ENCODE data around the gene ITGAV.

Gene ITGAV

DNA sequence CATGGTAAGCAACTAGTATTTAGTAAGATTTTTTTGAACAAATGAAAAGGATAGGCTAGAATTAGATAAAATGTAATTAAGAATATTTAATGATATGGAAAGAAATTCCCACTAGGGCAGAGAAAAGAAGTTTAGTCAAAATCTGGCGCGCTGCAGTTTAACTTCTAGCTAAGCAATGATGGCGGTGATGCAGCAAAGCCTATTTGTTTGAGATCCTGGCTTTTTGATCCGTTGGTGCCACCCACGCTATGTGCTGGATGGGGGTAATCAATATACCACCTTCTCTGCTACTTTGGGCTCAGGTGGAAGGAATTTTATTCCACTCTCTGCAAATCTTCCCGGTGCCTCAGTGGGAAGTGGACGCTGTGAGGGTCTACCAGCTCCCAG, 103.6 kb downstream of the ITGAV start:
- TF ChIP-seq CEBPB (IDR thresholded peaks at IDR 0.05) (no peak), FOXM1 (IDR thresholded peaks at IDR 0.05; ENCODE audit: borderline replicate concordance, low read depth) (no peak), TEAD4 (IDR thresholded peaks at IDR 0.05) (no peak), EP300 (IDR thresholded peaks at IDR 0.05; ENCODE audit: borderline replicate concordance) (no peak), CREB1 (IDR thresholded peaks at IDR 0.05; ENCODE audit: low read depth) (no peak)

DNA sequence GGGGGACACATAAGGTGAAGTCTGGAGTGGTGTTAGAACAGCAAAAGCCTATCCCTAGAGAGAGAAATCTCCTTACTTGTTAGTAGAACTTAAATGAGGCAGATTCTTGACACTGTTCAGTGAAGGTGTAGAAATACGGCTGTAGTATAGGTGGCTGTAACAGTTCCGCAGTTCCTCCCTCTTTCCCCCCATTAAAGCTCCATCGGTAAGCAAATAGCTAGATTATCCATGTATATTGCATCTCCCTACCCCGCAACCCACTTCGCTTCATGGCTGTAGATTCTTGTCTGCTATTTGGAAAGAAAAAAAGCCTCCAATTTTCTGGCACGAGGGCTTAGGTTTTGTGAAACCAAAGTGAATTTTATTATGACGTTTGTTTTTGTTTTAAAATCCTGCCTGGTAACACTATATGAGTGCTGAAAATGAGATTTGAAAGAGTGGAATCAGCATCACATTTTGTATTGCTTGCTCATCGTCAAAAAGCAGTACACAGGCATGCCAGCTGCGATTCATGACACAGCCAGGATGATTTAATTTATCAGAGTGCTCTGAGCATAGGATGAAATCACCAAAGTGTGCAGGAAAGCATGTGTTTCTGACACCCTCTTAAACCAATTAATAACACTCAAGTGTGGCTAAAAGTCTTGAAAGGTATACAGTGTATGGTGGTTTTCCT, 105.4 kb downstream of the ITGAV start:
- TF ChIP-seq YY1 (IDR thresholded peaks at IDR 0.05; ENCODE audit: low read depth) (no peak), CREB1 (IDR thresholded peaks at IDR 0.05; ENCODE audit: low read depth) (no peak), NFIC (IDR thresholded peaks at IDR 0.05) (no peak), CEBPB (IDR thresholded peaks at IDR 0.05) (no peak), TCF12 (IDR thresholded peaks at IDR 0.05; ENCODE audit: low read depth) (no peak), FOXM1 (IDR thresholded peaks at IDR 0.05; ENCODE audit: borderline replicate concordance, low read depth) (no peak), EP300 (IDR thresholded peaks at IDR 0.05; ENCODE audit: borderline replicate concordance) (no peak), ZBTB7A (IDR thresholded peaks at IDR 0.05; ENCODE audit: low read depth) (no peak), EGR1 (IDR thresholded peaks at IDR 0.05) (no peak), TAF1 (IDR thresholded peaks at IDR 0.05; ENCODE audit: low read depth) (no peak), TEAD4 (IDR thresholded peaks at IDR 0.05) (no peak), RAD21 (IDR thresholded peaks at IDR 0.05; ENCODE audit: low read depth) (no peak)
- TF ChIP-seq, protein P1, sequence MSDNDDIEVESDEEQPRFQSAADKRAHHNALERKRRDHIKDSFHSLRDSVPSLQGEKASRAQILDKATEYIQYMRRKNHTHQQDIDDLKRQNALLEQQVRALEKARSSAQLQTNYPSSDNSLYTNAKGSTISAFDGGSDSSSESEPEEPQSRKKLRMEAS (IDR thresholded peaks at IDR 0.05) = no peak
- TF ChIP-seq, protein P2, sequence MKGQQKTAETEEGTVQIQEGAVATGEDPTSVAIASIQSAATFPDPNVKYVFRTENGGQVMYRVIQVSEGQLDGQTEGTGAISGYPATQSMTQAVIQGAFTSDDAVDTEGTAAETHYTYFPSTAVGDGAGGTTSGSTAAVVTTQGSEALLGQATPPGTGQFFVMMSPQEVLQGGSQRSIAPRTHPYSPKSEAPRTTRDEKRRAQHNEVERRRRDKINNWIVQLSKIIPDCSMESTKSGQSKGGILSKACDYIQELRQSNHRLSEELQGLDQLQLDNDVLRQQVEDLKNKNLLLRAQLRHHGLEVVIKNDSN (IDR thresholded peaks at IDR 0.05) = no peak
- TF ChIP-seq, protein P3, sequence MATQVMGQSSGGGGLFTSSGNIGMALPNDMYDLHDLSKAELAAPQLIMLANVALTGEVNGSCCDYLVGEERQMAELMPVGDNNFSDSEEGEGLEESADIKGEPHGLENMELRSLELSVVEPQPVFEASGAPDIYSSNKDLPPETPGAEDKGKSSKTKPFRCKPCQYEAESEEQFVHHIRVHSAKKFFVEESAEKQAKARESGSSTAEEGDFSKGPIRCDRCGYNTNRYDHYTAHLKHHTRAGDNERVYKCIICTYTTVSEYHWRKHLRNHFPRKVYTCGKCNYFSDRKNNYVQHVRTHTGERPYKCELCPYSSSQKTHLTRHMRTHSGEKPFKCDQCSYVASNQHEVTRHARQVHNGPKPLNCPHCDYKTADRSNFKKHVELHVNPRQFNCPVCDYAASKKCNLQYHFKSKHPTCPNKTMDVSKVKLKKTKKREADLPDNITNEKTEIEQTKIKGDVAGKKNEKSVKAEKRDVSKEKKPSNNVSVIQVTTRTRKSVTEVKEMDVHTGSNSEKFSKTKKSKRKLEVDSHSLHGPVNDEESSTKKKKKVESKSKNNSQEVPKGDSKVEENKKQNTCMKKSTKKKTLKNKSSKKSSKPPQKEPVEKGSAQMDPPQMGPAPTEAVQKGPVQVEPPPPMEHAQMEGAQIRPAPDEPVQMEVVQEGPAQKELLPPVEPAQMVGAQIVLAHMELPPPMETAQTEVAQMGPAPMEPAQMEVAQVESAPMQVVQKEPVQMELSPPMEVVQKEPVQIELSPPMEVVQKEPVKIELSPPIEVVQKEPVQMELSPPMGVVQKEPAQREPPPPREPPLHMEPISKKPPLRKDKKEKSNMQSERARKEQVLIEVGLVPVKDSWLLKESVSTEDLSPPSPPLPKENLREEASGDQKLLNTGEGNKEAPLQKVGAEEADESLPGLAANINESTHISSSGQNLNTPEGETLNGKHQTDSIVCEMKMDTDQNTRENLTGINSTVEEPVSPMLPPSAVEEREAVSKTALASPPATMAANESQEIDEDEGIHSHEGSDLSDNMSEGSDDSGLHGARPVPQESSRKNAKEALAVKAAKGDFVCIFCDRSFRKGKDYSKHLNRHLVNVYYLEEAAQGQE (IDR thresholded peaks at IDR 0.05; ENCODE audit: low read depth) = no peak

DNA sequence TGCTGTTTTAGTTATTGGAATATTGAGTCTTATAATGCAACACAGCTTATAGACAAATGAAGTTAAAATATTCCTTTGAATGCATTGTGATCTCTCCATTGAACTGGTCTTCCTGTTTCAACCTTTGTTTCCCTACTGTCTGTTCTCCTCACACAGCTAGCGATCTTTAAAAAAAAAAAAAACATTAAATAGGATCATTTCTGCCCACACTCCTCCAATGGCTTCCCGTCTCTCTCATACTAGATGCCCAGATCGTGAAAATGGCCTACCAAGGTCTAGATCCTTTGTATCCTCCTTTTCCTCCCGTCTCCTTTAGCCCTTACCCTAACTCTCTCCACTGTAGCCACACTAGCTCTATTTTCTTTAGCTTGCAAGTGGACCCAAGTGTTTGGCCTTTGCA, 106.4 kb downstream of the ITGAV start:
- TF ChIP-seq, protein P3 (IDR thresholded peaks at IDR 0.05; ENCODE audit: low read depth) = no peak
- TF ChIP-seq, protein P2 (IDR thresholded peaks at IDR 0.05) = no peak
- TF ChIP-seq EP300 (IDR thresholded peaks at IDR 0.05; ENCODE audit: borderline replicate concordance) (no peak), CREB1 (IDR thresholded peaks at IDR 0.05; ENCODE audit: low read depth) (no peak), CEBPB (IDR thresholded peaks at IDR 0.05) (no peak), FOXM1 (IDR thresholded peaks at IDR 0.05; ENCODE audit: borderline replicate concordance, low read depth) (no peak)

DNA sequence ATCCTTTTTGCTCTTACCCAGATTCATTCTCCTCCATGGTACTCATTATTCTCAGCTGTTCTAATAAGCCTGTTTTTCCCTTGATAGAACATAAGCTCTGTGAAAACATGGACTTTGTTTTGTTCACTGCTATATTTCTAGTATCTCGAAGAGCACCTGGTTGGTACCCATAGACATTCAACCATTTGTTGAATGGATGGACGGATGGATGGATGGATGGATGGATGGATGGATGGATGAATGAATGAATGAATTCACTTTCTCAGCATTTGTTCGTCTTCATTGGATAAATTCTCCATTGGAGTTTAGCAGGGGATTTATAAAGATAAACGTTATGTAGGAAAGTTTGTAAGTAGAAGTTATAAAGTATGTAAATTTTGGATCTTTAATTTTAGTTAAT, 106.9 kb downstream of the ITGAV start:
- TF ChIP-seq FOXM1 (IDR thresholded peaks at IDR 0.05; ENCODE audit: borderline replicate concordance, low read depth) (no peak), RAD21 (IDR thresholded peaks at IDR 0.05; ENCODE audit: low read depth) (no peak), CEBPB (IDR thresholded peaks at IDR 0.05) (no peak), YY1 (IDR thresholded peaks at IDR 0.05; ENCODE audit: low read depth) (no peak), TAF1 (IDR thresholded peaks at IDR 0.05; ENCODE audit: low read depth) (no peak), EGR1 (IDR thresholded peaks at IDR 0.05) (no peak), ZBTB7A (IDR thresholded peaks at IDR 0.05; ENCODE audit: low read depth) (no peak)
- TF ChIP-seq, protein P3 (IDR thresholded peaks at IDR 0.05; ENCODE audit: low read depth) = no peak

DNA sequence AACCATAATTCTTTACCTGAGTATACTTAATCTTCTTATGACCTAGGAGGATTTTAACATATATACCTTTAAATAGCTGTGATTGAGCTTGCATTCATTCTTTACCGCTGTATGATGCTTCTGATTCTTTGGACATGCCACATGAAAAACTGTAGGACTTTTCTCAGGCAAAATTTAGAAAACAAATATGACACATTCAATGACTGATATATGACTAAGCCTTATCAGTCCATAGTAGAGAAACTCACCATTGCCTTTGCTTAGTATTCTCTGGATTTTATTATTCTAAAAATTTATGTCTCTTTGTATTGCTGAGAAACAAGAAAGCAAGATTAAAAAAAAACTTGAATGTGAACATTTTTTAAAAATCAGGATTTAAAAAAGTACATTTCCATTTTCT, 107.7 kb downstream of the ITGAV start:
- TF ChIP-seq EGR1 (IDR thresholded peaks at IDR 0.05) (no peak), CEBPB (IDR thresholded peaks at IDR 0.05) (no peak), NFIC (IDR thresholded peaks at IDR 0.05) (no peak), CREB1 (IDR thresholded peaks at IDR 0.05; ENCODE audit: low read depth) (no peak), TCF12 (IDR thresholded peaks at IDR 0.05; ENCODE audit: low read depth) (no peak), ZBTB7A (IDR thresholded peaks at IDR 0.05; ENCODE audit: low read depth) (no peak), FOXM1 (IDR thresholded peaks at IDR 0.05; ENCODE audit: borderline replicate concordance, low read depth) (no peak), RAD21 (IDR thresholded peaks at IDR 0.05; ENCODE audit: low read depth) (no peak)
- TF ChIP-seq, protein P3 (IDR thresholded peaks at IDR 0.05; ENCODE audit: low read depth) = no peak
- TF ChIP-seq, protein P2 (IDR thresholded peaks at IDR 0.05) = no peak

All from Ishikawa (cell line).